ENCODE measurements around the gene SNAPC2. TPM values are rescaled to one million over a fixed set of nuclear protein-coding genes. Genes with fewer than 3 reads are reported as not detected.

SNAPC2 gene
- total and polyA plus RNA-seq, 2 experiments from 2014 or later = 33.7 to 47.2 TPM

GRCh38 chr19:7924241-7924640 is 4.1 kb downstream of the SNAPC2 start:
- H3K79me2 ChIP-seq (ENCODE audit: insufficient read depth) = peaks cover 16% of the 10 kb centered on the region
- WGBS, 2 experiments (ENCODE audit: low coverage in 1 of 2, low lambda C conversion rate in 2 of 2, missing lambda C conversion rate in 2 of 2) = 31 to 47% methylated on average over 9 to 12 of the region's 12 CpGs
- H3K4me3 ChIP-seq = no peak overlapping the region
- in situ Hi-C loops (cut with MboI) = no loop called here
- H3F3A ChIP-seq (ENCODE audit: insufficient read depth) = peaks cover 12% of the 10 kb centered on the region; the same call in 1 of the 2 replicates
- H3K4me2 ChIP-seq (ENCODE audit: unreplicated experiment) = no peak overlapping the region
- no peaks in the 10 kb centered on the region for H3K9me2 ChIP-seq (ENCODE audit: insufficient read depth)
- H3K9ac ChIP-seq = no peak overlapping the region
- H3K27ac ChIP-seq = no peak overlapping the region
- no peaks in the 10 kb centered on the region for H3K9me3 ChIP-seq (ENCODE audit: low read depth)
- peaks cover 26% of the 10 kb centered on the region for H3K4me1 ChIP-seq (ENCODE audit: insufficient read depth)
- H4K20me1 ChIP-seq (ENCODE audit: insufficient read depth) = no peaks in the 10 kb centered on the region
- DNase-seq = no peak
- no peak overlapping the region for H2AFZ ChIP-seq
- H3K27me3 ChIP-seq (replicated peaks; ENCODE audit: insufficient read depth) = no peaks in the 10 kb centered on the region
- TF ChIP-seq EZH2 (IDR thresholded peaks at IDR 0.05; ENCODE audit: insufficient read depth, poor library complexity, severe bottlenecking) = no peak
- TF ChIP-seq EZH2phosphoT487 (IDR thresholded peaks at IDR 0.05; ENCODE audit: insufficient read depth, low read depth) = no peak
- no peaks in the 10 kb centered on the region for H3K36me3 ChIP-seq (ENCODE audit: low read depth)

- peaks cover 16% of the 10 kb centered on the region for H3K79me2 ChIP-seq (ENCODE audit: insufficient read depth)
- 0 out of 2 replicates have a peak overlapping the region, but pooled peaks have one; percentile 35 for H2AFZ ChIP-seq
- peak overlapping the region; percentile 56 for H3K4me3 ChIP-seq
- H3K4me1 ChIP-seq (ENCODE audit: insufficient read depth) = peaks cover 31% of the 10 kb centered on the region
- no peak overlapping the region for H3K27ac ChIP-seq
- H3F3A ChIP-seq (ENCODE audit: insufficient read depth) = peaks cover 14% of the 10 kb centered on the region
- no peak for TF ChIP-seq EZH2phosphoT487 (IDR thresholded peaks at IDR 0.05; ENCODE audit: insufficient read depth, low read depth)
- no peaks in the 10 kb centered on the region for H3K27me3 ChIP-seq (replicated peaks; ENCODE audit: insufficient read depth)
- H3K9me3 ChIP-seq (ENCODE audit: low read depth) = no peaks in the 10 kb centered on the region
- DNase-seq = no peak
- peak overlapping the region; percentile 20 for H3K9ac ChIP-seq
- H3K36me3 ChIP-seq (ENCODE audit: low read depth) = no peaks in the 10 kb centered on the region
- 30 to 40% methylated on average over 11 to 28 of the region's 34 CpGs for WGBS, 2 experiments (ENCODE audit: low coverage in 1 of 2, low lambda C conversion rate in 2 of 2, missing lambda C conversion rate in 2 of 2)
- no peaks in the 10 kb centered on the region for H4K20me1 ChIP-seq (ENCODE audit: insufficient read depth)
- no peaks in the 10 kb centered on the region for H3K9me2 ChIP-seq (ENCODE audit: insufficient read depth)
- peak overlapping the region; percentile 45 for H3K4me2 ChIP-seq (ENCODE audit: unreplicated experiment)
- in situ Hi-C loops (cut with MboI) = no loop called here
Measured at GRCh38 chr19:7924651-7925170, 4.6 kb downstream of the SNAPC2 start.

GRCh38 chr19:7925171-7925851 is 5.2 kb downstream of the SNAPC2 start:
- Histone ChIP-seq H3K4me3 (peak overlapping the region; percentile 56), H3K27me3 (replicated peaks; ENCODE audit: insufficient read depth) (no peaks in the 10 kb centered on the region), H3K4me1 (ENCODE audit: insufficient read depth) (peaks cover 34% of the 10 kb centered on the region), H3K36me3 (ENCODE audit: low read depth) (peaks cover 1% of the 10 kb centered on the region; the same call in 1 of the 2 replicates), H3K4me2 (ENCODE audit: unreplicated experiment) (peak overlapping the region; percentile 45), H3K27ac (no peak overlapping the region), H4K20me1 (ENCODE audit: insufficient read depth) (no peaks in the 10 kb centered on the region), H3F3A (ENCODE audit: insufficient read depth) (peaks cover 20% of the 10 kb centered on the region), H2AFZ (peak overlapping the region; percentile 35), H3K9ac (peak overlapping the region; percentile 20), H3K79me2 (ENCODE audit: insufficient read depth) (peaks cover 16% of the 10 kb centered on the region), H3K9me2 (ENCODE audit: insufficient read depth) (no peaks in the 10 kb centered on the region), H3K9me3 (ENCODE audit: low read depth) (no peaks in the 10 kb centered on the region)
- WGBS, 2 experiments (ENCODE audit: low coverage in 1 of 2, low lambda C conversion rate in 2 of 2, missing lambda C conversion rate in 2 of 2) = 0 to 2% methylated on average over 41 to 45 of the region's 98 CpGs
- DNase-seq = peak; percentile 89
- in situ Hi-C loops (cut with MboI) = no loop called here
- TF ChIP-seq EZH2phosphoT487 (IDR thresholded peaks at IDR 0.05; ENCODE audit: insufficient read depth, low read depth) (no peak), EZH2 (IDR thresholded peaks at IDR 0.05; ENCODE audit: insufficient read depth, poor library complexity, severe bottlenecking) (no peak)

GRCh38 chr19:7926021-7926726 is 6.0 kb downstream of the SNAPC2 start, which contains the start of gene CTXN1:
Gene CTXN1 (minus strand): TSS chr19:7926135. CDS start chr19:7925538, 597 bp downstream.
- peaks cover 7% of the 10 kb centered on the region; the same call in 1 of the 2 replicates for H3K36me3 ChIP-seq (ENCODE audit: low read depth)
- peak; percentile 75 for DNase-seq
- peak within 1 kb of the TSS; percentile 89 for H3K4me2 ChIP-seq (ENCODE audit: unreplicated experiment)
- H3K4me3 ChIP-seq = peak within 1 kb of the TSS; percentile 68
- peaks cover 34% of the 10 kb centered on the region for H3K4me1 ChIP-seq (ENCODE audit: insufficient read depth)
- in situ Hi-C loops (cut with MboI) = no loop called here
- no peak within 1 kb of the TSS for H3K27ac ChIP-seq
- WGBS, 2 experiments (ENCODE audit: low coverage in 1 of 2, low lambda C conversion rate in 2 of 2, missing lambda C conversion rate in 2 of 2) = 7 to 15% methylated on average over 12 to 50 of the region's 65 CpGs
- no peaks in the 10 kb centered on the region for H3K9me2 ChIP-seq (ENCODE audit: insufficient read depth)
- peaks cover 16% of the 10 kb centered on the region for H3K79me2 ChIP-seq (ENCODE audit: insufficient read depth)
- TF ChIP-seq EZH2phosphoT487 (IDR thresholded peaks at IDR 0.05; ENCODE audit: insufficient read depth, low read depth) (no peak), EZH2 (IDR thresholded peaks at IDR 0.05; ENCODE audit: insufficient read depth, poor library complexity, severe bottlenecking) (no peak)
- H3K9ac ChIP-seq = peak within 1 kb of the TSS; percentile 65
- H3K9me3 ChIP-seq (ENCODE audit: low read depth) = no peaks in the 10 kb centered on the region
- H2AFZ ChIP-seq = peak within 1 kb of the TSS; percentile 35
- peaks cover 27% of the 10 kb centered on the region for H3F3A ChIP-seq (ENCODE audit: insufficient read depth)
- H3K27me3 ChIP-seq (replicated peaks; ENCODE audit: insufficient read depth) = no peaks in the 10 kb centered on the region
- no peaks in the 10 kb centered on the region for H4K20me1 ChIP-seq (ENCODE audit: insufficient read depth)
